Kidney (tissue), 14 donors: ENCODE data around the gene LAMTOR3. TPM values are rescaled to one million over a fixed set of nuclear protein-coding genes. Genes with fewer than 3 reads are reported as not detected.
A peak's percentile ranks its signal among the peaks of the same experiment; 100 is the strongest.

Experiments used
- DNase-seq, 5 donors: peaks; one replicate each; pipeline ENCODE4 v3.0.0-alpha.2; 2013 to 2020
- FAIRE-seq: peaks from 2 replicates; lab custom pipeline; 2012; peaks lifted over from hg19 to GRCh38; lab: Jason Lieb, UNC
- H3K27ac ChIP-seq, 2 donors: one replicate each; pipeline ENCODE4 v1.7.0; 2013; ENCODE audit warnings: low read depth in 2 of 2, low read length in 2 of 2, inconsistent platforms in 1 of 2
- H3K27me3 ChIP-seq: one replicate; pipeline ENCODE4 v1.7.1; 2013; ENCODE audit warnings: low read length, inconsistent platforms; ENCODE audit not compliant: control insufficient read depth, insufficient read depth
- H3K36me3 ChIP-seq, 3 donors: one replicate each; pipeline versions ENCODE4 v1.7.0 to v1.7.1; 2013; ENCODE audit warnings: low read length in 3 of 3, control low read depth in 1 of 3, inconsistent platforms in 1 of 3; ENCODE audit not compliant: insufficient read depth in 3 of 3, control insufficient read depth in 2 of 3
- H3K4me1 ChIP-seq, 3 donors: one replicate each; pipeline versions ENCODE4 v1.7.0 to v1.7.1; 2013; ENCODE audit warnings: low read length in 3 of 3, inconsistent platforms in 1 of 3, low read depth in 1 of 3; ENCODE audit not compliant: control insufficient read depth in 2 of 3, insufficient read depth in 2 of 3
- H3K4me3 ChIP-seq, 3 donors: one replicate each; pipeline versions ENCODE4 v1.7.0 to v1.8.1; 2013; ENCODE audit warnings: low read length in 3 of 3, control low read depth in 1 of 3, inconsistent platforms in 1 of 3
- H3K9ac ChIP-seq, 3 donors: one replicate each; pipeline versions ENCODE4 v1.7.0 to v1.7.1; 2013; ENCODE audit warnings: low read length in 3 of 3, control low read depth in 1 of 3, inconsistent platforms in 1 of 3
- H3K9me3 ChIP-seq, 3 donors: one replicate each; pipeline versions ENCODE4 v1.7.0 to v1.7.1; 2013; ENCODE audit warnings: low read length in 3 of 3, control low read depth in 1 of 3, inconsistent platforms in 1 of 3; ENCODE audit not compliant: control insufficient read depth in 2 of 3, insufficient read depth in 1 of 3
- CTCF ChIP-seq: IDR thresholded peaks from 3 replicates; pipeline ENCODE4 v1.5.1; 2012; ENCODE audit warnings: mild to moderate bottlenecking, moderate library complexity, borderline replicate concordance; ENCODE audit not compliant: insufficient read depth; ENCODE audit errors: extremely low read depth
- intact Hi-C: fragments of 100-400 bp; cut with DNase I; formaldehyde crosslinking; loops from one replicate; pipeline ENCODE4 v1.11.1; 2022
- polyA plus RNA-seq: library from polyadenylated mRNA; stranded (reverse); fragments of 350-450 nt; fragmentation: Illumina TruSeq; extraction: RNeasy Lipid Tissue Mini Kit (QIAGEN cat#74804); gene quantifications from one replicate; pipeline ENCODE4 v1.2.3, GENCODE V29; 2014; ENCODE audit warnings: low read depth, low replicate concordance; ENCODE audit not compliant: insufficient read depth
- total RNA-seq: library from RNA; stranded (reverse); fragmentation: NEBNext Ultra II Directional; extraction: Animal tissue kit (Norgen Biotek cat#: 25700); gene quantifications from one replicate; pipeline ENCODE4 v1.2.1, GENCODE V29; 2021
- donor health status: control.
- donor health status: control.
- donor health status: control.
- donor health status: control.
- donor health status: control.
- donor health status: DM: yes; HTN: yes; CAD: no.
- donor health status: Normal renal cell carcinoma (clear cell type).

The LAMTOR3 gene
- total and polyA plus RNA-seq, 2 donors from 2014 or later = 46.5 to 71.1 TPM

GRCh38 chr4:99846891-99847290 is 47.3 kb downstream of the LAMTOR3 start:
- H3K27me3 ChIP-seq = no peaks in the 10 kb centered on the region
- TF ChIP-seq CTCF = no peak
- H3K4me1 ChIP-seq = peaks cover 0 to 5% (median 0%) of the 10 kb centered on the region in 3 donors
- DNase-seq (no peak), FAIRE-seq (no peak)
- no peaks in the 10 kb centered on the region for H3K36me3 ChIP-seq
- intact Hi-C loops = no loop called here
- no peak overlapping the region for H3K4me3 ChIP-seq
- no peaks in the 10 kb centered on the region for H3K9me3 ChIP-seq
- H3K27ac ChIP-seq = peak overlapping the region in 1 of 2 donors; percentile 20
- no peak overlapping the region for H3K9ac ChIP-seq

- no peak for FAIRE-seq
- H3K9ac ChIP-seq = no peak overlapping the region
- H3K9me3 ChIP-seq = no peaks in the 10 kb centered on the region
- peaks cover 0 to 5% (median 0%) of the 10 kb centered on the region in 3 donors for H3K4me1 ChIP-seq
- DNase-seq = no peak
- intact Hi-C loops = no loop called here
- no peak overlapping the region for H3K4me3 ChIP-seq
- no peaks in the 10 kb centered on the region for H3K36me3 ChIP-seq
- TF ChIP-seq CTCF = no peak
- H3K27ac ChIP-seq = no peak overlapping the region
- no peaks in the 10 kb centered on the region for H3K27me3 ChIP-seq
Measured at GRCh38 chr4:99845708-99846469, 48.3 kb downstream of the LAMTOR3 start.

GRCh38 chr4:99845179-99845578 is 49.0 kb downstream of the LAMTOR3 start:
- H3K4me1 ChIP-seq = peaks cover 0 to 5% (median 0%) of the 10 kb centered on the region in 3 donors
- H3K36me3 ChIP-seq = no peaks in the 10 kb centered on the region
- H3K27ac ChIP-seq = no peak overlapping the region
- DNase-seq = no peak
- no peaks in the 10 kb centered on the region for H3K27me3 ChIP-seq
- FAIRE-seq = no peak
- TF ChIP-seq CTCF = no peak
- H3K9ac ChIP-seq = no peak overlapping the region
- intact Hi-C loops = no loop called here
- H3K9me3 ChIP-seq = no peaks in the 10 kb centered on the region
- H3K4me3 ChIP-seq = no peak overlapping the region
